OCI-LY1 (cell line): ENCODE results near the gene SLIT3.

ENCODE experiments used
- H2AFZ ChIP-seq: fragments of 200-600 bp; sonication (generic), shearing (Covaris generic); 2 replicates; pipeline ENCODE4 v1.6.0; 2014; ENCODE audit warnings: antibody characterized with exemption, mild to moderate bottlenecking, low read length
- H3F3A ChIP-seq: fragments of 200-600 bp; sonication (generic), shearing (Covaris generic); 2 replicates; pipeline ENCODE4 v1.6.0; 2014; ENCODE audit warnings: mild to moderate bottlenecking, antibody characterized with exemption, low read length, moderate library complexity; ENCODE audit not compliant: insufficient read depth
- H3K27ac ChIP-seq: fragments of 200-600 bp; sonication (generic); 2 replicates; pipeline ENCODE4 v1.5.1; 2014; ENCODE audit warnings: low read length, mixed run types, mild to moderate bottlenecking, low read depth; ENCODE audit not compliant: poor library complexity, severe bottlenecking
- H3K27me3 ChIP-seq: fragments of 200-600 bp; sonication (generic); 2 replicates; pipeline ENCODE4 v1.6.0; 2014; ENCODE audit warnings: antibody characterized with exemption, mild to moderate bottlenecking, low read length, moderate library complexity; ENCODE audit not compliant: insufficient read depth
- H3K36me3 ChIP-seq: fragments of 200-600 bp; sonication (generic); 2 replicates; pipeline ENCODE4 v1.6.1; 2014; ENCODE audit warnings: mild to moderate bottlenecking, antibody characterized with exemption, low read length, moderate library complexity, mixed read lengths; ENCODE audit not compliant: insufficient read depth
- H3K4me1 ChIP-seq: fragments of 200-600 bp; sonication (generic); 2 replicates; pipeline ENCODE4 v1.5.1; 2014; ENCODE audit warnings: mild to moderate bottlenecking, low read length, moderate library complexity; ENCODE audit not compliant: insufficient read depth, severe bottlenecking
- H3K4me2 ChIP-seq: fragments of 200-600 bp; sonication (generic), shearing (Covaris generic); 2 replicates; pipeline ENCODE4 v1.6.1; 2014; ENCODE audit warnings: low read length
- H3K4me3 ChIP-seq: fragments of 200-600 bp; sonication (generic); 2 replicates; pipeline ENCODE4 v1.5.1; 2014; ENCODE audit warnings: low read length, low read depth, mild to moderate bottlenecking, mixed read lengths; ENCODE audit not compliant: poor library complexity, severe bottlenecking
- H3K79me2 ChIP-seq: fragments of 200-600 bp; shearing (Covaris generic); 2 replicates; pipeline ENCODE4 v1.6.1; 2016; ENCODE audit warnings: mixed run types, low read length, mixed read lengths; ENCODE audit not compliant: insufficient read depth
- H3K9ac ChIP-seq: fragments of 200-600 bp; sonication (generic), shearing (Covaris generic); 2 replicates; pipeline ENCODE4 v1.6.1; 2014; ENCODE audit warnings: mild to moderate bottlenecking, low read length, mixed read lengths
- H3K9me2 ChIP-seq: fragments of 200-600 bp; sonication (generic), shearing (Covaris generic); 2 replicates; pipeline ENCODE4 v1.6.1; 2014; ENCODE audit warnings: low read depth, mild to moderate bottlenecking, low read length, mixed read lengths
- H3K9me3 ChIP-seq: fragments of 200-600 bp; shearing (Covaris generic); 2 replicates; pipeline ENCODE4 v1.6.1; 2014; ENCODE audit warnings: low read length, mixed read lengths
- H4K20me1 ChIP-seq: fragments of 200-600 bp; sonication (generic), shearing (Covaris generic); 2 replicates; pipeline ENCODE4 v1.6.0; 2016; ENCODE audit warnings: mild to moderate bottlenecking, low read length; ENCODE audit not compliant: insufficient read depth
- EZH2 ChIP-seq: fragments of 200-600 bp; sonication (generic), shearing (Covaris generic); IDR thresholded peaks from 2 replicates; pipeline ENCODE4 v1.8.0; 2017; ENCODE audit warnings: borderline replicate concordance, mixed run types, mild to moderate bottlenecking, antibody characterized with exemption, low read length, moderate library complexity, mixed read lengths
- TF ChIP-seq, protein P1 (sequence below): fragments of 200-600 bp; sonication (generic), shearing (Covaris generic); IDR thresholded peaks from 2 replicates; pipeline ENCODE4 v1.5.1; 2017; ENCODE audit warnings: mild to moderate bottlenecking, antibody characterized with exemption, low read length, moderate library complexity, mixed read lengths

The SLIT3 gene

DNA sequence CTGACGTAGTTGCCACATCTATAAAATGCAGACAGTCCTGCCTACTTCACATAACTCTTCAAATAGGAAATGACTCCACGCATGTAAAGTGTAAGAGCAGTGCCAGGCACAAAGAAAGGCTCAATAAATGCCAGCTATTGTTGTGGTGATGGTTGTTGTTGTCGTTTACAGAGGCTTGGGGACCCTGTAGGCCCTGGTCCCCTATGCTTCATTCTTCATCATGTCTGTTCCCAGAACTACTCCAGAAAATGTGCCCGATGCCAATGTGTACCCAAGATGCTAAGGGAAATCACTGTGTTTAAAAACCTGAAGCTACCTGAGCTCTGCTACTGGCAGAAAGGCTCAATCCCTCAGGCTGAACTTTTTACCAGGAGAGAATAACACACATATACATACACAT, 9.1 kb downstream of the SLIT3 start:
- Histone ChIP-seq H3K27me3 (no peaks in the 10 kb centered on the region), H4K20me1 (no peaks in the 10 kb centered on the region)

DNA sequence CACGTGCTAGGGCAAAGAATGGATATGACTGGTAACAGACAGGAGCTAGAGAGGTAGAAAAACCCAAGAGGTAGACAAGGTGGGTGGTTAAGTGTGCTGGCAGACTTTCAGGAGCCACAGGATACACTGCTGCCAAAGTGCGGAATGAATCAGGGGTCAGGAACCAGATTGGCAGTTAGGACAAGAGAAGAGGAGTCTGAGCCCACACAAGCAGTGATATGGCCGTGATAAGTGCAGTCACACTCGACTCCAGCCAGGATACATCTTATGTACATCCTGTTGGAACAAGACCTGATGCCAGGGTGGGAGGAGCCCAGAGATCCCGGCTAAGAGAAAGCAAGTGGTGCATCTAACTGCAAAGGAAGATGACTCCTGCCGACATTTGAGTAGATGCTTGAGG, 10.0 kb downstream of the SLIT3 start:
- Histone ChIP-seq H3K4me3 (no peak overlapping the region), H3F3A (no peaks in the 10 kb centered on the region), H3K27me3 (no peaks in the 10 kb centered on the region), H3K4me2 (no peak overlapping the region), H3K4me1 (no peaks in the 10 kb centered on the region), H4K20me1 (no peaks in the 10 kb centered on the region), H3K36me3 (no peaks in the 10 kb centered on the region), H3K79me2 (no peaks in the 10 kb centered on the region), H3K9ac (no peak overlapping the region), H3K9me2 (no peaks in the 10 kb centered on the region), H3K27ac (no peak overlapping the region), H3K9me3 (no peaks in the 10 kb centered on the region), H2AFZ (no peak overlapping the region)
- TF ChIP-seq EZH2: no peak

More for the DNA sequence above, 9.1 kb downstream of the SLIT3 start:
- H3K4me2 ChIP-seq: no peak overlapping the region
- no peak overlapping the region for H3K27ac ChIP-seq
- H3K9ac ChIP-seq: no peak overlapping the region
- H2AFZ ChIP-seq: no peak overlapping the region
- H3K9me2 ChIP-seq: no peaks in the 10 kb centered on the region
- H3F3A ChIP-seq: no peaks in the 10 kb centered on the region
- no peak overlapping the region for H3K4me3 ChIP-seq
- TF ChIP-seq, protein P1, sequence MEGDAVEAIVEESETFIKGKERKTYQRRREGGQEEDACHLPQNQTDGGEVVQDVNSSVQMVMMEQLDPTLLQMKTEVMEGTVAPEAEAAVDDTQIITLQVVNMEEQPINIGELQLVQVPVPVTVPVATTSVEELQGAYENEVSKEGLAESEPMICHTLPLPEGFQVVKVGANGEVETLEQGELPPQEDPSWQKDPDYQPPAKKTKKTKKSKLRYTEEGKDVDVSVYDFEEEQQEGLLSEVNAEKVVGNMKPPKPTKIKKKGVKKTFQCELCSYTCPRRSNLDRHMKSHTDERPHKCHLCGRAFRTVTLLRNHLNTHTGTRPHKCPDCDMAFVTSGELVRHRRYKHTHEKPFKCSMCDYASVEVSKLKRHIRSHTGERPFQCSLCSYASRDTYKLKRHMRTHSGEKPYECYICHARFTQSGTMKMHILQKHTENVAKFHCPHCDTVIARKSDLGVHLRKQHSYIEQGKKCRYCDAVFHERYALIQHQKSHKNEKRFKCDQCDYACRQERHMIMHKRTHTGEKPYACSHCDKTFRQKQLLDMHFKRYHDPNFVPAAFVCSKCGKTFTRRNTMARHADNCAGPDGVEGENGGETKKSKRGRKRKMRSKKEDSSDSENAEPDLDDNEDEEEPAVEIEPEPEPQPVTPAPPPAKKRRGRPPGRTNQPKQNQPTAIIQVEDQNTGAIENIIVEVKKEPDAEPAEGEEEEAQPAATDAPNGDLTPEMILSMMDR: no peak
- no peak for TF ChIP-seq EZH2
- no peaks in the 10 kb centered on the region for H3K36me3 ChIP-seq
- H3K4me1 ChIP-seq: no peaks in the 10 kb centered on the region
- H3K9me3 ChIP-seq: no peaks in the 10 kb centered on the region
- no peaks in the 10 kb centered on the region for H3K79me2 ChIP-seq

DNA sequence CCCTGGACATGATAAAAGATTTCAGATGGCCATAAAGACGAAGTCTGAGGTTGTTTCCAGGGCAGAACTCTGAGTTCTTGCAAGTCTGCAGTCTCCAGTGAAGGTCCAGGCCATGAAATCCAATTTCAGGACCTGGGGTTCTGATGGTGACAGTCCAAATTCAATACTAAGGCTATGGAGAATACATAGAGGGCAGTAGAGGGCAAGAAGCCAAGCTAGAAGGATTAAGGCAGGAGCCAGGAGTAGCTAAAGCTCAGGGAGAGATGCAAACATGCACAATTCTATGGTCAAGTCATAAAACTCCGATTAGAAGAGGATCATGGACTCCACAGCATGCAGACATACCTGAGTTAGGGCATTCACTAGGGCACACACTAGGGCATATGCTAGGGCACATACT, 11.4 kb downstream of the SLIT3 start:
- H3K36me3 ChIP-seq: no peaks in the 10 kb centered on the region
- no peaks in the 10 kb centered on the region for H3K79me2 ChIP-seq
- no peaks in the 10 kb centered on the region for H3K9me3 ChIP-seq
- H3K27ac ChIP-seq: no peak overlapping the region
- no peaks in the 10 kb centered on the region for H3K9me2 ChIP-seq
- H3F3A ChIP-seq: no peaks in the 10 kb centered on the region
- no peak overlapping the region for H3K9ac ChIP-seq
- no peaks in the 10 kb centered on the region for H3K27me3 ChIP-seq
- no peak overlapping the region for H3K4me3 ChIP-seq
- no peak overlapping the region for H3K4me2 ChIP-seq
- H3K4me1 ChIP-seq: no peaks in the 10 kb centered on the region
- no peak overlapping the region for H2AFZ ChIP-seq
- H4K20me1 ChIP-seq: no peaks in the 10 kb centered on the region
- TF ChIP-seq, protein P1: no peak
- no peak for TF ChIP-seq EZH2
